ENCODE results near the gene SPRR1A. TPM values are rescaled to one million over a fixed set of nuclear protein-coding genes. Genes with fewer than 3 reads are reported as not detected.
A peak's percentile ranks its signal among the peaks of the same experiment; 100 is the strongest.

The SPRR1A gene
- total and polyA plus RNA-seq, 10 of the 15 experiments (the other 5 are each of a cell fraction or from before 2014, with no cell fraction given): not detected

DNA sequence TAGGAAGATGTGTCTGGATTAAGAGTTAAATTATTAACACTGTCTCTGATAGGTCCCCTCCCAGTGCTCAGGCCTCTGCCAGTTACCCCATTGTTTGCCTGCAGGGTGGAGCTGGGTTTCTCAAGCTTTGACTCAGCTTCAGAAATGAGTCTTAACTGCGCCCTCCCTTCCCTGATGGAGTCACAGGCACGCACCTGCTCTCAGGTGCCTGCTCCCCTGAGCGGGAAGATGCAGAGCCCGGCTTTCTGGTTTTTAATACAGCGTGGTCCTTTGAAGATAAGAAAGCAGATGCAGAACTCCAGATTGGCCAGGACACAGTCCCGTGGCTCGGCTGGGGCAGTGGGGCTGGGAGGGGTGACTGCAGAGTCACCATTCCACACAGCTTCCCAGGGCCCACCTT is 16.7 kb upstream of the SPRR1A start (continued):
- TF ChIP-seq NFIC (IDR thresholded peaks at IDR 0.05; ENCODE audit: low read depth, low read length) (0 out of 2 replicates have a peak, but pooled peaks have one; percentile 28), TCF7 (IDR thresholded peaks at IDR 0.05; ENCODE audit: borderline replicate concordance) (no peak), EED (IDR thresholded peaks at IDR 0.05; ENCODE audit: low read depth) (0 out of 2 replicates have a peak, but pooled peaks have one; percentile 29)

DNA sequence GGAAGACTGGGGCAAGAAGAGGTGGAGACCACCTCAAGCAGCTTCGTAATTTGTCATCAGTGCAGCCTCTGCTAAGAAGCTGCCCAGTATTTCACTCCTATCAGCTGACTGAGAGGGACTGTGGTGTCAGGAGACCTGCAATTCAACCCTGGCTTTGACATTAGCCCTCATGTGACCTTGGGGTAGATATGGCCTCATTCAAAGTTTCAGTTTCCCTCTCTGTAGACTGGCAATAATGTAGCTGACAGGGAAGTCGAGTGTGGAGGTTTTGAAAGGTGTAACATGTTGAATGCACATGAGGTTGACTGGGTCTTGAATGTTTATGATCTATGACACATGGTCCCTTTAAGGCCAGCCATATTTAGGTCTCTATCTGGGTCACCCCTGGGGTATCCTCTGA is 15.6 kb upstream of the SPRR1A start:
- ChIA-PET SMC1A (ENCODE audit: uncharacterized antibody, unreplicated experiment) (interaction anchor here (1.5 to 2.0 kb wide), 3 partner anchors 12 to 224 kb away, joined by 3 to 7 read pairs (median 5); no protein-coding TSS in a partner anchor), POLR2A (no interaction called here), RAD21 (ENCODE audit: unreplicated experiment) (interaction anchor here (0.7 kb wide), 1 partner anchor 216 kb away, joined by 3 read pairs; no protein-coding TSS in a partner anchor), CTCF (interaction anchor here (1.5 kb wide), 2 partner anchors 8 to 224 kb away, joined by 4 to 5 read pairs; no protein-coding TSS in a partner anchor)
- peak; percentile 40 for DNase-seq (ENCODE audit: low read depth, low spot score)
- Histone ChIP-seq H2AFZ (ENCODE audit: control insufficient read depth, low read depth, low read length) (no peak overlapping the region), H3K79me2 (ENCODE audit: control insufficient read depth, insufficient read depth, low read length) (no peaks in the 10 kb centered on the region), H4K20me1 (ENCODE audit: control insufficient read depth, insufficient read depth) (no peaks in the 10 kb centered on the region), H3K27me3 (replicated peaks in 1 of 2; ENCODE audit: control insufficient read depth in 2 of 2, insufficient read depth in 2 of 2, low read length in 1 of 2) (no peaks in the 10 kb centered on the region; a peak in 1 of 4 replicates), H3K27ac (ENCODE audit: control insufficient read depth, insufficient read depth) (no peak overlapping the region), H3K9ac (ENCODE audit: control insufficient read depth, insufficient read depth, low read length) (no peak overlapping the region), H3K9me3 (replicated peaks; ENCODE audit: control insufficient read depth, insufficient read depth, low read length) (no peaks in the 10 kb centered on the region), H3K4me2 (ENCODE audit: control insufficient read depth, insufficient read depth) (no peak overlapping the region; the same call in 1 of the 2 replicates), H3K4me3 (no peak overlapping the region), H3K4me1 (ENCODE audit: control insufficient read depth, insufficient read depth, low read length) (peaks cover 6% of the 10 kb centered on the region; the same call in 1 of the 2 replicates), H3K36me3 (ENCODE audit: control insufficient read depth in 2 of 2, insufficient read depth in 2 of 2, low read length in 1 of 2) (no peaks in the 10 kb centered on the region)
- BruUV-seq (replicated peaks): no TSS peak
- intact Hi-C loops (cut with micrococcal nuclease; ENCODE audit: unreplicated experiment) (loop anchor here (10.0 kb wide), 1 partner anchor 257 kb away; no protein-coding TSS in a partner anchor), in situ Hi-C loops (cut with MboI) (no loop called here)
- WGBS (ENCODE audit: insufficient coverage, insufficient replicate concordance, low lambda C conversion rate, missing lambda C conversion rate): 19% methylated on average over 2 of the region's 2 CpGs
- peak; percentile 81 for FAIRE-seq
- peak; percentile 94 for ATAC-seq
- TF ChIP-seq USF2 (IDR thresholded peaks at IDR 0.05; ENCODE audit: borderline replicate concordance, low read depth, low read length) (peak; percentile 52; the same call in 1 of the 2 replicates), BMI1 (IDR thresholded peaks at IDR 0.05; ENCODE audit: borderline replicate concordance) (no peak), SUPT20H (IDR thresholded peaks at IDR 0.05; ENCODE audit: borderline replicate concordance, control insufficient read depth, low read depth, low read length) (no peak), CREM (IDR thresholded peaks at IDR 0.05; ENCODE audit: low read depth) (no peak), NR2F1 (conservative IDR thresholded peaks at IDR 0.05) (peak; percentile 69), ASH2L (IDR thresholded peaks at IDR 0.05; ENCODE audit: borderline replicate concordance, low read depth) (no peak), HDAC2 (IDR thresholded peaks at IDR 0.05) (no peak), RAD51 (IDR thresholded peaks at IDR 0.05) (peak; percentile 92), SREBF1 (IDR thresholded peaks at IDR 0.05; ENCODE audit: low read length) (no peak), BCL11A (IDR thresholded peaks at IDR 0.05; ENCODE audit: low read depth, low read length) (no peak), MLLT1 (IDR thresholded peaks at IDR 0.05) (no peak), ATF3 (IDR thresholded peaks at IDR 0.05; ENCODE audit: borderline replicate concordance, extremely low read depth, low read depth, low read length) (0 out of 2 replicates have a peak, but pooled peaks have one; percentile 5), PML (IDR thresholded peaks at IDR 0.05; ENCODE audit: low read length) (no peak), YY1 (IDR thresholded peaks at IDR 0.05; ENCODE audit: low read depth, low read length) (0 out of 2 replicates have a peak, but pooled peaks have one; percentile 11), IRF4 (IDR thresholded peaks at IDR 0.05; ENCODE audit: low read depth, low read length) (0 out of 2 replicates have a peak, but pooled peaks have one; percentile 22), PKNOX1 (IDR thresholded peaks at IDR 0.05) (peak; percentile 31; the same call in 1 of the 2 replicates)
- TF ChIP-seq, protein P1, sequence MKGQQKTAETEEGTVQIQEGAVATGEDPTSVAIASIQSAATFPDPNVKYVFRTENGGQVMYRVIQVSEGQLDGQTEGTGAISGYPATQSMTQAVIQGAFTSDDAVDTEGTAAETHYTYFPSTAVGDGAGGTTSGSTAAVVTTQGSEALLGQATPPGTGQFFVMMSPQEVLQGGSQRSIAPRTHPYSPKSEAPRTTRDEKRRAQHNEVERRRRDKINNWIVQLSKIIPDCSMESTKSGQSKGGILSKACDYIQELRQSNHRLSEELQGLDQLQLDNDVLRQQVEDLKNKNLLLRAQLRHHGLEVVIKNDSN (IDR thresholded peaks at IDR 0.05; ENCODE audit: borderline replicate concordance, extremely low read length, insufficient read depth, low read depth, low read length): peak; percentile 78

All from GM12878 (cell line).